Lung (tissue), 12 donors: ENCODE measurements around the gene CST2. TPM values are rescaled to one million over a fixed set of nuclear protein-coding genes. Genes with fewer than 3 reads are reported as not detected.

ENCODE experiments used
- ATAC-seq: fragments of 200-7000 bp; cut with Tn5 transposase; one replicate; pipeline ENCODE4 v1.9.1; 2020; ENCODE audit warnings: moderate number of reproducible peaks; ENCODE audit not compliant: insufficient read depth, low FRiP score
- DNase-seq, 3 donors: peaks; one replicate each; pipeline ENCODE4 v3.0.0-alpha.2; 2013 to 2017
- H3K27ac ChIP-seq, 2 donors: one replicate each; pipeline ENCODE4 v1.5.1; 2013; ENCODE audit warnings: mild to moderate bottlenecking in 2 of 2, moderate library complexity in 2 of 2, control low read depth in 1 of 2, inconsistent platforms in 1 of 2, low read depth in 1 of 2, low read length in 1 of 2
- H3K27me3 ChIP-seq, 3 donors: one replicate each; pipeline ENCODE4 v1.5.1; 2013; ENCODE audit warnings: low read length in 2 of 3; ENCODE audit not compliant: control insufficient read depth in 3 of 3, insufficient read depth in 3 of 3
- H3K36me3 ChIP-seq, 4 donors: one replicate each; pipeline ENCODE4 v1.5.1; 2013; ENCODE audit warnings: low read length in 4 of 4, mild to moderate bottlenecking in 1 of 4, moderate library complexity in 1 of 4; ENCODE audit not compliant: control insufficient read depth in 4 of 4, insufficient read depth in 4 of 4
- H3K4me1 ChIP-seq, 5 donors: one replicate each; pipeline ENCODE4 v1.5.1; 2013; ENCODE audit warnings: low read length in 5 of 5, mild to moderate bottlenecking in 2 of 5, moderate library complexity in 1 of 5; ENCODE audit not compliant: control insufficient read depth in 5 of 5, insufficient read depth in 5 of 5
- H3K4me3 ChIP-seq: one replicate; pipeline ENCODE4 v1.5.1; 2013; ENCODE audit warnings: mild to moderate bottlenecking, control low read depth, moderate library complexity
- H3K9ac ChIP-seq, 2 donors: one replicate each; pipeline ENCODE4 v1.5.1; 2013; ENCODE audit warnings: low read length in 2 of 2, control low read depth in 1 of 2; ENCODE audit not compliant: insufficient read depth in 1 of 2
- H3K9me3 ChIP-seq, 4 donors: one replicate each; pipeline ENCODE4 v1.5.1; 2013; ENCODE audit warnings: low read length in 3 of 4, mild to moderate bottlenecking in 1 of 4, moderate library complexity in 1 of 4; ENCODE audit not compliant: control insufficient read depth in 4 of 4, insufficient read depth in 3 of 4
- WGBS, 2 donors: extraction: QIAGEN DNeasy Blood & Tissue Kit; methylation state at CpG; one replicate each; pipeline ENCODE4 v1.1.7; 2013; 5-methylcytosine and 5-hydroxymethylcytosine counted together
- polyA plus RNA-seq, 2 donors: library from polyadenylated mRNA; stranded (reverse); fragments of 200-250 nt; gene quantifications; one replicate each; pipeline ENCODE4 v1.2.1, GENCODE V29; 2013
- total RNA-seq, 2 donors: library from RNA; depleted of rRNA in 1 of 2; stranded (reverse); fragments of >200 nt in 1 of 2; gene quantifications; one replicate each; pipeline ENCODE4 v1.2.1, GENCODE V29; 2014 to 2021
- TF ChIP-seq, protein P1 (sequence below): IDR thresholded peaks from 2 replicates; pipeline ENCODE4 v1.5.1; 2012; ENCODE audit warnings: mild to moderate bottlenecking; ENCODE audit errors: control extremely low read depth, extremely low read depth
- donor health status: control.
- donor health status: control.
- donor health status: Bipolar disorder and iron deficiency.
- donor health status: healthy.
- donor health status: DM: yes; HTN: yes; CAD: no.

The CST2 gene
- total and polyA plus RNA-seq, 4 donors, result 0.28 to 1.1 (median 0.31) TPM; not detected in 1

DNA sequence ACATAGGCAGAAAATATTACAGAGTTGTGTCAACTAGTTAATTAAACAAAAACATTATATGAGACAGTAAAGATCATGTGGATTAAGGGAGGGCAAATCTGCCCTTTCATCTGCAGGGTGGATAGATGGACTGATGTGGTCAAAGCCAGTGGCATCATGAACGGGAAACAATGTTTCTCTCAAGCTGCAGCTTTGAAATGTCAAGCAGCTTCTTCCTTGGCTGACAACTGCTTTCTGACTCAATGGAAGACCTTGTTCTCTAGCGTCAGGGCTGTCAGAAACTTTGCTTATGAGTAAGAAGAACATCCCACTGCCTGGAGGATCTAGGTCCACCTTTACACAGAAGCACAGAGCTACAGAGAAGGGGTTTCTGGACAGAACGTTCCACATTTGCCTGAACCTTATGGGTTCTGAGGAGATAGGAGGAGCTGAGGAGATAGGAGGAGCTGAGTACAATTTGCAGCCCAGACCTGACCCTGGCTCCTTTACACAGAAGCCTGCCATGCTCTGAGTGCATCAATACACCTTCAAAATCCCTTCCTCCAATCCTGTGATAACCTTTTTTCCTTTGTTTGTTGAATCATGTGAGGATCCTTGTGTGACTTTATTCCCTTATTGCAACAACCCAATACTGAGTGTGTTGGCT lies 47.0 kb upstream of the CST2 start:
- DNase-seq (no peak), ATAC-seq (no peak)
- Histone ChIP-seq H3K9me3 (peaks cover 0 to 5% (median 0%) of the 10 kb centered on the region in 4 donors), H3K4me1 (no peaks in the 10 kb centered on the region), H3K9ac (no peak overlapping the region), H3K36me3 (no peaks in the 10 kb centered on the region), H3K27me3 (no peaks in the 10 kb centered on the region), H3K27ac (no peak overlapping the region), H3K4me3 (no peak overlapping the region)
- TF ChIP-seq, protein P1, sequence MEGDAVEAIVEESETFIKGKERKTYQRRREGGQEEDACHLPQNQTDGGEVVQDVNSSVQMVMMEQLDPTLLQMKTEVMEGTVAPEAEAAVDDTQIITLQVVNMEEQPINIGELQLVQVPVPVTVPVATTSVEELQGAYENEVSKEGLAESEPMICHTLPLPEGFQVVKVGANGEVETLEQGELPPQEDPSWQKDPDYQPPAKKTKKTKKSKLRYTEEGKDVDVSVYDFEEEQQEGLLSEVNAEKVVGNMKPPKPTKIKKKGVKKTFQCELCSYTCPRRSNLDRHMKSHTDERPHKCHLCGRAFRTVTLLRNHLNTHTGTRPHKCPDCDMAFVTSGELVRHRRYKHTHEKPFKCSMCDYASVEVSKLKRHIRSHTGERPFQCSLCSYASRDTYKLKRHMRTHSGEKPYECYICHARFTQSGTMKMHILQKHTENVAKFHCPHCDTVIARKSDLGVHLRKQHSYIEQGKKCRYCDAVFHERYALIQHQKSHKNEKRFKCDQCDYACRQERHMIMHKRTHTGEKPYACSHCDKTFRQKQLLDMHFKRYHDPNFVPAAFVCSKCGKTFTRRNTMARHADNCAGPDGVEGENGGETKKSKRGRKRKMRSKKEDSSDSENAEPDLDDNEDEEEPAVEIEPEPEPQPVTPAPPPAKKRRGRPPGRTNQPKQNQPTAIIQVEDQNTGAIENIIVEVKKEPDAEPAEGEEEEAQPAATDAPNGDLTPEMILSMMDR, result no peak
- WGBS, 2 donors, result 49 to 73% methylated on average over 3 of the region's 3 CpGs

DNA sequence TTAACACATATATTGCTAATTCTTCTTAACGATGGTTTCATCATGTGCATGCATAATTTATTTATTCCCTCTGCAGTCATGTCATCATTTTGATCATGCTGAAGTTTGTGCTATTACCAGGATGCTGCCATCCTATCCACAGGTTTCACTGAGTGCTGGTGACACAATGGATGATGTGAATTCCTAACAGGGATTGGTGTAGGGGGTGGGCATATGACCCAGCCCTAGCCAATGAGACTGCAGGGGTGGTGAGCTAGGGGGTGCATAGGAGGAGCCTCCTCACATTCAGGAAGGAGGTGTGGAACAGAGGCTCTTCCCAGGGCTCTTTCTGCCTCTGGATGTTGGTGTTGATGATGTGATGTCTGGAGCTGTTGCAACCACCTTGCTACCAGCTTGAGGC lies 45.5 kb upstream of the CST2 start:
- 95 to 97% methylated on average over 1 of the region's 1 CpG for WGBS, 2 donors
- Histone ChIP-seq H3K9me3 (peaks cover 0 to 5% (median 0%) of the 10 kb centered on the region in 4 donors), H3K4me1 (no peaks in the 10 kb centered on the region), H3K27me3 (no peaks in the 10 kb centered on the region), H3K27ac (no peak overlapping the region), H3K9ac (no peak overlapping the region), H3K36me3 (no peaks in the 10 kb centered on the region), H3K4me3 (no peak overlapping the region)
- ATAC-seq (no peak), DNase-seq (no peak)
- TF ChIP-seq, protein P1, result no peak

DNA sequence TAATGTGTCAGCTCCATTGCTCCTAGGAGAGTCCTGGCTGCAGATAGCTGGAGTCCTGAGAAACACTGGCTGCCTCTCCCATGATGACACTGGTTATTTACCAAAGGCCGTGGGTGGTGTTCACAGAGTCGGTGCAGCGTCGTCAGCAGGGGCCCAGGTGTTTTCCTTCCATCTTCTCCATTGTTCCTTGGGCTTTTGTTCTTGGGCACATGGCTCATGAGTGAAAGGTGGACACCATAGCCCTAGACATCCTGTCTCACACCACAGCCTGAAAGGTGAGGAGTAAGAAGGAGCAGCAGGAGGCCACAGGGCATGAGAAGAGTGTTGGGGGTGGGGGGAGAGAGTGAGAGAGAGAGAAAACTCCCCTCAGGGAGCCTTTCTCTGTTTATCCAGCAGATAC lies 43.9 kb upstream of the CST2 start:
- no peaks in the 10 kb centered on the region for H3K27me3 ChIP-seq
- 50 to 77% methylated on average over 4 of the region's 4 CpGs for WGBS, 2 donors
- no peak overlapping the region for H3K4me3 ChIP-seq
- DNase-seq, result no peak
- H3K27ac ChIP-seq, result no peak overlapping the region
- no peaks in the 10 kb centered on the region for H3K36me3 ChIP-seq
- TF ChIP-seq, protein P1, result no peak
- no peaks in the 10 kb centered on the region for H3K4me1 ChIP-seq
- no peak overlapping the region for H3K9ac ChIP-seq
- peaks cover 0 to 5% (median 0%) of the 10 kb centered on the region in 4 donors for H3K9me3 ChIP-seq
- no peak for ATAC-seq

DNA sequence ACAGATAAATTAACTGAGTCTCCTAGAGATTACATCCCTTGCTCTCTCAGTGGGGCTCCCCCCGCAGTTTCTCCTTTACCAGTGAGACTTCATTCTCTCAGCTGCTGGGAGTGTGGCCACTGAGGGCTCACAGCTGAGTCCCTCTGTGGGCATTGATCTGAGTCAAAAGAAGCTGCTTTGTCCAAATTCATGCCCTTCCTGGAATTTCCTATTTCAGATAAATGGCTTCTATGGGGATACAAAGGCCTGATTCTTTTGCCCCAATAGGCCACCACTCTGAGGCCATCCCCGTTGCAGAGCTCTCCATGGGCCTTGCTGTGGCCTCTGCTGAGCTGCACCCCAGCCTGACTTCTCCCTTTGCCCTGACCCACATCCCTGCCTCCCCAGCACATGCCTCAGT lies 43.0 kb upstream of the CST2 start:
- WGBS, 2 donors, result 77 to 78% methylated on average over 2 of the region's 2 CpGs
- Histone ChIP-seq H3K9ac (no peak overlapping the region), H3K27me3 (no peaks in the 10 kb centered on the region), H3K9me3 (peaks cover 0 to 5% (median 0%) of the 10 kb centered on the region in 4 donors), H3K27ac (no peak overlapping the region), H3K36me3 (no peaks in the 10 kb centered on the region), H3K4me3 (no peak overlapping the region), H3K4me1 (no peaks in the 10 kb centered on the region)
- TF ChIP-seq, protein P1, result no peak
- ATAC-seq (no peak), DNase-seq (no peak)
